DOHH2 (cell line): ENCODE results near the gene LIMK1.

Experiments
- CTCF ChIP-seq: fragments of 200-600 bp; sonication (generic); IDR thresholded peaks from one replicate; pipeline ENCODE4 v1.5.1; 2014; ENCODE audit warnings: antibody characterized with exemption, mild to moderate bottlenecking, low read depth, low read length; ENCODE audit not compliant: poor library complexity, severe bottlenecking
- EZH2phosphoT487 ChIP-seq: fragments of 200-600 bp; sonication (generic); IDR thresholded peaks from 2 replicates; pipeline ENCODE4 v1.6.1; 2017; ENCODE audit warnings: borderline replicate concordance, mild to moderate bottlenecking, antibody characterized with exemption, low read length, moderate library complexity, mixed read lengths

DNA sequence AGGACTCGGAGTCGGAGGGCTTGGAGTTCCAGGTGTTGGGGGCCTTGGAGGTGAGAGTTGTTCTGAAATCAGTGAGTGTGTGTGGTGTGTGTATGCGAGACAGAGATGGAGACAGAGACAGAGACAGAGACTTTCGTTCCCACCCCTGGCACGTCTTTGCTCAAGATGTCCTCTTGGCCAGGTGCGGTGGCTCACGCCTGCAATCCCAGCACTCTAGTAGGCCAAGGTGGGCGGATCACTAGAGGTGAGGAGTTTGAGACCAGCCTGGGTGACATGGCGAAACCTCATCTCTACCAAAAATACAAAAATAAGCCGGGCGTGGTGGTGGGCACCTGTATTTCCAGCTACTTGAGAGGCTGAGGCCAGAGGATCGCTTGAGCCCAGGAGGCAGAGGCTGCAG is 20.0 kb upstream of the LIMK1 start:
- no peak for TF ChIP-seq CTCF
- TF ChIP-seq EZH2phosphoT487: no peak
